Activated naive CD4-positive, alpha-beta T cell treated with anti-CD3 and anti-CD28 coated beads, Interleukin-2, amount 50 U/mL, for 72 hours (primary cell): ENCODE data around the gene CXXC1. TPM values are rescaled to one million over a fixed set of nuclear protein-coding genes. Genes with fewer than 3 reads are reported as not detected.
"Not testable (repeated sequence)": the region's sequence is repeated elsewhere in the genome, so short reads cannot be mapped to it uniquely, and the experiment has no call there.

ENCODE experiments used
- ATAC-seq, 2 donors: fragments of 150-1000 bp; cut with Tn5 transposase; 2 replicates each; pipeline ENCODE4 v1.10.0; 2021; ENCODE audit warnings: mild to moderate bottlenecking in 2 of 2, moderate library complexity in 2 of 2
- DNase-seq, 2 donors: peaks; one replicate each; pipeline ENCODE4 v3.0.0; 2021 to 2022; ENCODE audit warnings: low spot score in 2 of 2
- H3K27ac Mint-ChIP-seq, 2 donors: one replicate each; pipeline ENCODE4 v1.8.0; 2022; ENCODE audit warnings: mild to moderate bottlenecking in 2 of 2, mixed read lengths in 2 of 2
- H3K36me3 Mint-ChIP-seq, 2 donors: one replicate each; pipeline ENCODE4 v1.8.0; 2022; ENCODE audit warnings: mixed read lengths in 2 of 2
- H3K9me3 Mint-ChIP-seq, 2 donors: one replicate each; pipeline ENCODE4 v1.8.0; 2022; ENCODE audit warnings: mixed read lengths in 2 of 2
- total RNA-seq, 2 donors: library from RNA; stranded (reverse); gene quantifications; one replicate each; pipeline ENCODE4 v1.2.3, GENCODE V29; 2022

CXXC1 gene
- total RNA-seq, result 100 to 1,000 TPM in 1 of 2 donors, 10 to 100 TPM in 1; 88.9 to 177 TPM

DNA sequence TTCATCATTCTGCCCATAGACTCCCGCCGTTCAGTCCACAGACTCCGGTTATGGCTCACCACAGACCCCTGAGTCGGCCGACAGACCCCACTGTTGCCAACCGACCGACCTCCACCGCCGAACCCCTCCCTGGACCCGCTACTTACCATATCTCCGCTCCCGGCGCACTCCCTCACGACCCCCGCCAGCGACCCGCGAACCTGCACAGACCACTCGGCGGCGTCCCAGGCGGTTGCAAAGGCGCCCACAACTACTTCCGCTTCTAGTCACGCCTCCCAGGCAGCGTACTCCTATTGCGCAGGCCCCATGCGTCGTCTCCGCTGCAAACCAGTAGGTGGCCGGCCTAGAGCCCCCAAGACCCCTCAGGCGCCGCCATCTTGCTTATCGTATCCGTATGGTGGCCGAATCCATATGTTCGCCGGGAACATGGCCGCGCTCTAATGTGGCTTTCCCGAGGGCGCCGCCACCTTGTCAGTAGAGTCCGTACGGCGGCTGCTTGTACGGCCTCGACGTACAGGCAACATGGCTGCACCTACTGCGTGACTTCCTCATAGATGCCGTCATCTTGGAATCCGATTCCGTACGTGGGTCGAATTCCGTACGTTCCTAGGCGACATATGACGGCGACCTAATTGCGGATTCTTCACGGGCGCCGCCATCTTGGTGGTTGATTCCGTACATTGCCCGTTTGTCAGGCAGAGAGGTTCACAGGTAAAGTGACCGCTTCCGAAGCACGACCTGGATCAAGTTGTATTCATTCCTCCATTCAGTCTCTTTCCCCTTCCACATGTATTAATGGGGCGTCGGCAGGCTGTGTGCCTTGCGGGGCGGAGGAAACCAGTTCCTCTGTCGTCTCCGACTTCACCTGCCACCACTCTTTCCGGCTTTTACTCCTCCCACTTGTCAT, at the start of gene CXXC1:
TSS of gene CXXC1 (minus strand) at position 252 of the 907 bp plus-strand sequence. CDS start at position 149, 103 bp downstream.
- ATAC-seq (peak; percentile 85 to 94), DNase-seq (peak; percentile 91 to 93)
- Mint-ChIP-seq H3K36me3 (peaks cover 33 to 34% of the 10 kb centered on the region in 2 donors), H3K9me3 (no peaks in the 10 kb centered on the region), H3K27ac (peak within 1 kb of the TSS; percentile 94 to 100)

DNA sequence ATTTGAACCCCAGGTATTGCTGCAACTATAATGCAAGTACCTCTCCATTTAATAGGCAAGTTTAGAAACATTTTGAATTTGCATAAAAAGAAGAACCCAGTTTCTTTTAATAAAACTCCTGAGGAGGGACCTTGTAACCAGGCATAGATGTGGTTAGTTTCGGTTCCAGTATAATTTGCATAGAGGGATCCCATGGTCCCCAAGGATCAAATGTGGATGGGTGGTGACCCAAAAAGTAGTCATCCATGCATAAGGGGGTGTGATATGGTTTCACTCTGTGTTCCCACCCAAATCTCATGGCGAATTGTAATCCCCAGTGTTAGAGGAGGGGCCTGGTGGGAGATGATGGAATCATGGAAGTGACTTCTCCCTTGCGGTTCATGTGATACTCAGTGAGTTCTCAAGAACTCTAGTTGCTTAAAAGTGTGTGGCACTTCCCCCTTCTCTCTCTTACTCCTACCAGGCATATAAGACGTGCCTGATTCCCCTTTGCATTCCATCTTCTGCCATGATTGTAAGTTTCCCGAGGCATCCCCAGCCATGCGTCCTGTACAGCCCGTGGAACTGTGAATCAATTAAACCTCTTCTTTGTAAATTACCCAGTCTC, 47.2 kb upstream of the CXXC1 start:
- no peaks in the 10 kb centered on the region for H3K36me3 Mint-ChIP-seq
- no peak for DNase-seq
- H3K9me3 Mint-ChIP-seq, result no peaks in the 10 kb centered on the region
- no peak overlapping the region for H3K27ac Mint-ChIP-seq
- no peak for ATAC-seq

DNA sequence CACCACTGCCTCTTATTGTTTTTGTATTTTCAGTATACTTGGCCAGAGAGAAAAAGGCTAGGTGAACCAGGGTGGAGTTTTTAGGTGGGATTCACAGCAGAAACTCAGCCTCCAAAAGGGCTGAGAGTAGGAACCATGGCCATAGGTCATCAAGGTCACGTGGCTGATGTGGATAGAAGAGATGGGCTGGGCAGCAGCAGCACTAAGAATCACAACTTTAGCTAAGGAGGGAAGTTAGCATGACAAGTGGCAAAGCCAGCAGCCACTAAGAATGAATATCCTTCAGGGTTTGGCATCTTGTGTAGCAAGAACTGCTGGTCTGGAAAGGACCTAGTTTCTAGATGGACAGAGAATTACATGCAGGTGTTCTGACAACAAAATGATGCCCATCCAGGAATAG, 44.2 kb upstream of the CXXC1 start:
- ATAC-seq, result no peak
- no peak for DNase-seq
- no peak overlapping the region for H3K27ac Mint-ChIP-seq

DNA sequence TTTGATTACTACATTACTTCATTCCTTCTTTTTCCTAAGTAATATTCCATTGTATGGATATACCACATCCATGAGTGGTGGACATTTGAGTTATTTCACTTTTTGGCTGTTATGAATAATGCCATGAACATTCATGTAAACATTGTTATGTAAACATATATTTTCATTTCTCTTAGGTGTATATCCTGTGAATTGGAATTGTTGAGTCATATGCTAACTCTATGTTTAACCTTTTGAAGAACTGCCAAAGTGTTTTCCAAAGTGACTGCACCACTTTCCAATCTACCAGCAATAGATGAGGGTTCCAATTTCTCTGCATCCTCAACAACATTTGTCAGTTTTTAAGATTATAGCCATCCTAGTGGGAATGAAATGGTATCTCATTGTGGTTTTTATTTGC, 42.7 kb upstream of the CXXC1 start:
- no peak for ATAC-seq
- H3K27ac Mint-ChIP-seq, result no peak overlapping the region
- DNase-seq, result no peak
- H3K9me3 Mint-ChIP-seq, result no peaks in the 10 kb centered on the region
- no peaks in the 10 kb centered on the region for H3K36me3 Mint-ChIP-seq

More for the DNA sequence above, 44.2 kb upstream of the CXXC1 start:
- Mint-ChIP-seq H3K36me3 (no peaks in the 10 kb centered on the region), H3K9me3 (no peaks in the 10 kb centered on the region)

DNA sequence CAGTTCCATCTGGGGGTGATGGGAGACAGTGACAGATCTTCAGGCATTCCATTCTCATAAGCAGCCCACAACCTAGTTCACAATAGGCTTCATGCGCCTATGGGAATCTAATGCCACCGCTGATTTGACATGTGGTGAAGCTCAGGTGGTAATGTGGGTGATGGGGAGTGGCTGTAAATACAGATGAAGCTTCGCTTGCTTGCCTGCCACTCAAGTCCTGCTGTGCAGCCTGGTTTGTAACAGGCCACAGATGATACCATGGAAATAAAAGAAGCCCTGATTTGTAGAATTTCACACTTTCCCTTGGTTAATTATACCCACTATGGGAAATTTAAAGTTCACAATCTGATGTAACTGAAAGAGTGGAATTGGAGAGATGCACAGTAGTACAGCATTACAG, 40.5 kb upstream of the CXXC1 start:
- Mint-ChIP-seq H3K36me3 (no peaks in the 10 kb centered on the region), H3K27ac (no peak overlapping the region), H3K9me3 (no peaks in the 10 kb centered on the region)
- ATAC-seq, result no peak
- no peak for DNase-seq

DNA sequence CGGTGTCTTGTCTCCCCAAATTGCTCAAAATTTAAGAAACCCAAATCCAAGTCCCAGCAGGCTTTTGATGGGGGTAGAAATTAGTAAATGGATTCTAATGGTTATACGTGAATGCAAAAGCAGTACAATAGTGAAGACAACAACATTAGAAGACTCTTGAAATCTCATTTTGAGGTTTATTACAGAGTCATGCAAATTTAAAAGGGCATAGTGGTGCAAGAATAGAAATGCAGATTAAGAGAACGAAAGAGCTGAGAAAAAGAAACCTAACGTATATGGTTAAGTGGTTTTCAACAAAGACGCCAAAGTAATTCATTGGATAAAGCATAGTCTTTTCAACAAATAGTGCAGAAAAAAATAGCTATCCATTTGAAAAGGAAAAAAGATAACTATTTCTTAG, 33.2 kb upstream of the CXXC1 start:
- Mint-ChIP-seq H3K27ac (no peak overlapping the region), H3K36me3 (peaks cover 0 to 6% of the 10 kb centered on the region in 2 donors), H3K9me3 (no peaks in the 10 kb centered on the region)
- ATAC-seq, result no peak
- DNase-seq, result no peak

DNA sequence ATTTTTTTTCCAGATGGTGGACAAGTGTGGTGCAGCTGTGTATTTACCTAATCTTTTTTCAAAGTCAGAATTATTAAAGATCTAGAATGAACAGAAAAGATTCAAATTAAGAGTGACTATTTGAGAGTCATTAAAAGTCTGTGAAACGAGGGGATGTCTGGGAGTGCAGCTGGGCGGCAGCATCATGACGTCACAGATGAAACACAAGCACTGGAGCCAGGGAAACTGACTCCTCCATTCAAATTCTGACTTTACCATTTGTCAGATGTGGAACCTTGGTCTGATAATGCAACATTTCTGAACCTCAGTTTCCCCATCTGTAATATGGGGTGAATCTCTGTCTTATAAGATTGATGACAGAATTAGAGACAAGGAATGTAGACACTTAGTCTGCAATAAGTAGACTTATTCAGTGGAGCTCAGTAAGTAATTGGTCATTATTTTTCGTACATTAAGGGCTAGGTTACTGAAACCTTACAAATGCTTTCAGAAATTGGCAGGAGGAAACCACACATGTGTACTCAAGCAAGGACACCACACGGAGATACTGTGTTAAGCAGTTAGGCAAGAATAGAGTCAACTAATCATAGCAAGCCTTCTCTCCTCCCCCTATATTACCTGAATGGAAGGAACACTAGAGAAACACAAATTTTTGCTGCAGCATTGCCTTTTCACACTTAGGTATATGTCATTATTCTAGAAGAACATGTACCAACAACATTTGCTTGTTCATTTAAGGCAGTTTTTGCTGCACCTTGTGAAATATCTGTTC, 27.8 kb upstream of the CXXC1 start:
- ATAC-seq, result no peak
- Mint-ChIP-seq H3K36me3 (peaks cover 0 to 6% of the 10 kb centered on the region in 2 donors), H3K27ac (no peak overlapping the region), H3K9me3 (no peaks in the 10 kb centered on the region)
- DNase-seq, result no peak

DNA sequence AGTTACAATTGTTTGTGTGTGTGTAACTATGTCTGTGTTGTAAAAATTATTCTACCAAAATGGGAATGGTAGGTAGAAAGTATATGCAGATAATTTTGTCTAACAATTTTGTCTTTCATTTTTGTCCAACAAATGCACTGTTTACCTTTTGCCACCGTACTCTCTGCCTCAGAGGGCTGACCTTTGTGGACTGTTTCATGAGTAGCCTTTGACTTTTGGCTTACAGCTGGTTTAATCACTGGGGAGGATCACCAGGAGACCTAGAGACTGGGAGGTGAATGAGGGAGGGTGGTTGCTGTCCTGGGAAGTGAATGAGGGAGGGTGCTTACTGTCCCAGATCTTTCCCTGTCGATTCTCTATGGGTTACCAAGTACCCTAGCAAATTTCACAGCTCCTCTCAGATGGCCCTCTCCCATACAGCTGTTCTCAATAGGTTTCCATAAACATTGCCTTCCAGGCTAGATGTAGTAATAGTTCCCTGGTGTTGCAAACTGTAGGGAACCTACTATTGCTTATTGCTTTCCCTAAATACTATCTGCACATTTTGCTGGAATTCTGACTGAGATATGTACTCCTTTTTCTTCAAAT, 26.5 kb upstream of the CXXC1 start:
- no peak for DNase-seq
- Mint-ChIP-seq H3K9me3 (no peaks in the 10 kb centered on the region), H3K36me3 (peaks cover 0 to 6% of the 10 kb centered on the region in 2 donors), H3K27ac (no peak overlapping the region)
- no peak for ATAC-seq

DNA sequence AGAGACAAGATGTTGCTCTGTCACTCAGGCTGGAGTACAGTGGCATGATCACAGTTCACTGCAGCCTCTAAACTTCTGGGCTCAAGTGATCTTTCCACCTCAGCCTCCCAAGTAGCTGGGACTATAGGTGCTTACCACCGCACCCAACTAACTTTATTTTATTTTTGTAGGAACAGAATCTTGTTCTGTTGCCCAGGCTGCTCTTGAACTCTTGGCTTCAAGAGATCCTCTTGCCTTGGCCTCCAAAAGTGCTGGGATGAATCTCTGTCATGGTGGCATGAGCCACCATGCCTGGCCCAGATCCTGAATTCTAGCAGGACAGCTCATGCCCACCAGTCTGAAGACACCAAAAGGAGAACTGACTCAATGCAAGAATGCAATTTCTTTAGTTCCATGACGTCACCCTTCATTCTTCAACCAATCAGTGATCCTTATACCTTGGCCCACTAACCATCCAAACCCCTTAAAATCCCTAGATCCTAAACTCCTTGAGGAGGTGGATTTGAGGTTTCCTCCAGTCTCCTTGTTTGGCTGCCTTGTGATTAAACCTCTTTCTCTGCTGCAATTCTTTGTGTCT, 25.6 kb upstream of the CXXC1 start:
- H3K36me3 Mint-ChIP-seq, result peaks cover 0 to 6% of the 10 kb centered on the region in 2 donors
- no peak for ATAC-seq
- DNase-seq, result no peak
- H3K27ac Mint-ChIP-seq, result no peak overlapping the region
- H3K9me3 Mint-ChIP-seq, result no peaks in the 10 kb centered on the region

DNA sequence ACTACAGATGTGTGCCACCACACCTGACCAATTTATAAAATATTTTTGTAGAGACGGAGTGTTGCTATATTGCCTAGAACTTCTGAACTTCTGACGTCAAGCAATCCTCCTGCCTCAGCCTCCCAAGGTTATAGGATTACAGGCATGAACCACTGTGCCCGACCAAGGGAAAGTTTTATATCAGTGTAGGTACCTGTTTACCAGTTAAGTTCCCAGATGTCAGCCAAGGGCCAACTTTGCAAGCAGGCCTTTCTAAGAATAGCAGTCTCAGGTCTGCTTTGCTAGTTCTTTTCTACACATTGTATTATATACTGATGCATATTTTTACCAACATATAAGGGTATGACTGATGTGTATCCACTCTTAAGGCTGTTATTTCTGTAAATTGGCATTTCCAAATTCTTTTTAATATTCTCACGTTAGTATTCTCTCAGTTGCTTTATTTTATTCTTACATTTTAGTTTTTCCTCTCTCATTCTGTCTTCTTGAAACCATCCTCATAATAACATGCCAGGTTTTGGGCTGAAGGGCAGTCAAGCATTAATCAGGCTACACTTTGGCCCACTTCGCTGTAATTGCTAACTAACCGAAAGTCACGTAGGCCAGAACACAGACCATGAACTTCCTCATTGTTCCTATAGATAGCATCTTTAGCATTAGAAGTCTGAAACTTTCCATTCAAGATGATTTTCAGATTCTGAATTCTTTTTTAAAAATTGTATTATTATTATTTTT, 25.0 kb upstream of the CXXC1 start:
- DNase-seq, result no peak
- Mint-ChIP-seq H3K36me3 (peaks cover 0 to 6% of the 10 kb centered on the region in 2 donors), H3K27ac (no peak overlapping the region), H3K9me3 (no peaks in the 10 kb centered on the region)
- no peak for ATAC-seq

DNA sequence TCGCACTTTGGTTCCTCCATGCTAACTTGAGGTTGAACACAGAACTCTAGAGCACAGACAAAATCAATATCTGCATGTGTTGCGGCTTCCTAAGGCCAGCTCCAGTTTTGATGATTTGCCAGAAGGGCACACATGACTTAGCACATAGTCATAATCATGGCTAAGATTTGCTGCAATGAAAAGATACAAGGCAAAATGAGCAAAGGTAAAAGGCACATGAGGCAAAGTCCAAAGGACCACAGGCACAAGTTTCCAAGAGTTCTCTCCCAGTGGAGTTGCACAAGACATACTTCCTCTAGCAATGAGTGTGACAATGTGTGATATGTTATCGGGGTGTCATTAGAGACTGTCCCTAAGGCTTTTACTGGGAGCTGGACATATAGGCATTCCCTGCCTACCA, 24.2 kb upstream of the CXXC1 start:
- no peak overlapping the region for H3K27ac Mint-ChIP-seq
- H3K9me3 Mint-ChIP-seq, result no peaks in the 10 kb centered on the region
- H3K36me3 Mint-ChIP-seq, result no peaks in the 10 kb centered on the region
- DNase-seq (no peak), ATAC-seq (no peak)

DNA sequence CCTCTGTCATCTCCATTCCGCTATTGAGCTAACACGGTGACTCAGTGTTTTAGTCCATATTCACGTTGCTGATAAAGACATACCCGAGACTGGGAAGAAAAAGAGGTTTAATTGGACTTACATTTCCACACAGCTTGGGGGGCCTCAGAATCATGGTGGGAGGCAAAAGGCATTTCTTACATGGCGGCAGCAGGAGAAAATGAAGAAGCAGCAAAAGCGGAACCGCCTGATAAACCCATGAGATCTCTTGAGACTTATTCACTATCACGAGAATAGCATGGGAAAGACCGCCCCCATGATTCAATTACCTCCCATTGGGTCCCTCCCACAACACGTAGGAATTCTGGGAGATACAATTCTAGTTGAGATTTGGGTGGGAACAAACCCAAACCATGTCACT, 22.6 kb upstream of the CXXC1 start:
- Mint-ChIP-seq H3K27ac (no peak overlapping the region), H3K9me3 (no peaks in the 10 kb centered on the region), H3K36me3 (no peaks in the 10 kb centered on the region)
- DNase-seq, result no peak
- no peak for ATAC-seq

DNA sequence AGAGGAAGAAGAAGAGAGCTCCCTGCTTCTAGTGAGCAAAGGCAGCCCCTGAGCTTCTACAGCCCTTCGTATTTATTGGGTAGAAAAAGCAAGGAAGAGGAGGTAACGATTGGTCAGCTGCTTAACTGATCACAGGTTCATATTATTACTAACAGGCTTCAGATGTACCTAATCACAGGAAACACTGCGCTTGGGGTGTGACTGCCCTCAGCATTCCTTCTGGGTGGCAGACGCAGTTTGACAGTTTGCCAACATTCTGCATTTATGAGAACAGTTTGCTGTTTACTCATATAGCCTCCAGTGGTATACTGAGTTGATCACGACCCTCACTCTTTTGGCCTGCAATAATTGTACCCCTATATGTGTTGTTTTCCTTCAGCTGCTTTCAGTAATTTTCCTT, 21.4 kb upstream of the CXXC1 start:
- not testable (repeated sequence) for H3K27ac Mint-ChIP-seq, H3K9me3 Mint-ChIP-seq, H3K36me3 Mint-ChIP-seq, DNase-seq, ATAC-seq

DNA sequence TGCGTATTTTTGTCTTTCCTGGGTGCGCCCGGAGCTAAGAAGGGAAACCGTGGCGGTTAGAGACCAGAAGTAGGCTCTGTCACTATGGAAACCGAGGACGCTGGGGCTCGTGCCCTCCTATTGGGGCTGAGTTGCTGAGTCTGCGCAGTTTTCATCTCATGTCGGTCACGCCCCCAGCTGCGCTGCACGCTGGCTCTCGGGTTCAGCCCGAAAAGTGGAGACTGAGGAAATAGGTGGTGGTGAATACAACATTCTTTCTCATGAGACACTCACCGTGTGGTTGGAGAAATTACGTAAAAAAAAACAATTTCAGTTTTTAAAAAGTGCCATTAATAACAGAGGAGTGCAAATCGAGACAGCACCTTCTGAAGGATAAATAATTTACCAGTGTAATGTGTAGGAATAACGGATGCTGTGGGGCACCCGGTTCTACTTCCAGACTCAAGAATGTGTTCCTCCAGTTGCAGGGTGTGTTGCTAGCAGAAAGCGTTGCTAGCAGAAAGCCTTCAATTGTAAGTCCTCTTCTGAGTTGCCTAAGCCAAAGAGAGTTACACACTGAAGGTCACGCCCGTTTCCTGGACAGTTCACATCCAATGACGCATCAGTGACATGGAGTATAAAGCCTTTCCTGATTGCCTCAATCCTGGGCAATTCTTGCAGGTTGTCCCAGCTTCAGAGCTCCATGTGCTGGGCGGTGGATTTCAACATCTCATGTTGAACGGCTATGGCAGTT, 20.4 kb upstream of the CXXC1 start:
- no peaks in the 10 kb centered on the region for H3K36me3 Mint-ChIP-seq
- no peaks in the 10 kb centered on the region for H3K9me3 Mint-ChIP-seq
- peak; percentile 85 for DNase-seq
- peak; percentile 99 to 100 for ATAC-seq
- H3K27ac Mint-ChIP-seq, result peak overlapping the region; percentile 77

DNA sequence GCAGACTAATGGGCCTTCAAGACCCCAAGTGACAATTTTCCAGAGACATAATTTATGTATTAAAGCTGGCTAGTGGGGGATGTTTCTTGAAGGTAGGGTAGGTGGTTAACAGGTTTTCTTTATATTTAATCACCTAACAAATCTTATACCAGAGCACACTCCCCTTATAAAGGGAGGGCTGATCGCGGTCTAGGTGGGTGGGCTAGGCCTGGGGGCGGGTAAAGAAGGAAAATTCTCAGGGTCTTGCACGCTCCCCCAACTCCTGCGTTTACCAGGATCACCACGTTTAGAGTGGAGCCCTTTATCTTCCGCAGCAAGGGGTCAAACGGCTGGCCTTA, 19.9 kb upstream of the CXXC1 start:
- DNase-seq, result no peak
- peak in 1 of 2 donors; percentile 42 for ATAC-seq
- no peaks in the 10 kb centered on the region for H3K36me3 Mint-ChIP-seq
- peak overlapping the region in 1 of 2 donors; percentile 77 for H3K27ac Mint-ChIP-seq
- H3K9me3 Mint-ChIP-seq, result no peaks in the 10 kb centered on the region
